HK-2 (cell line): Measurements from ENCODE around the gene OBSCN.

ENCODE experiments used
- DNase-seq: peaks from one replicate; pipeline ENCODE4 v3.0.0-alpha.2; 2018; ENCODE audit not compliant: unreplicated experiment

OBSCN gene

DNA sequence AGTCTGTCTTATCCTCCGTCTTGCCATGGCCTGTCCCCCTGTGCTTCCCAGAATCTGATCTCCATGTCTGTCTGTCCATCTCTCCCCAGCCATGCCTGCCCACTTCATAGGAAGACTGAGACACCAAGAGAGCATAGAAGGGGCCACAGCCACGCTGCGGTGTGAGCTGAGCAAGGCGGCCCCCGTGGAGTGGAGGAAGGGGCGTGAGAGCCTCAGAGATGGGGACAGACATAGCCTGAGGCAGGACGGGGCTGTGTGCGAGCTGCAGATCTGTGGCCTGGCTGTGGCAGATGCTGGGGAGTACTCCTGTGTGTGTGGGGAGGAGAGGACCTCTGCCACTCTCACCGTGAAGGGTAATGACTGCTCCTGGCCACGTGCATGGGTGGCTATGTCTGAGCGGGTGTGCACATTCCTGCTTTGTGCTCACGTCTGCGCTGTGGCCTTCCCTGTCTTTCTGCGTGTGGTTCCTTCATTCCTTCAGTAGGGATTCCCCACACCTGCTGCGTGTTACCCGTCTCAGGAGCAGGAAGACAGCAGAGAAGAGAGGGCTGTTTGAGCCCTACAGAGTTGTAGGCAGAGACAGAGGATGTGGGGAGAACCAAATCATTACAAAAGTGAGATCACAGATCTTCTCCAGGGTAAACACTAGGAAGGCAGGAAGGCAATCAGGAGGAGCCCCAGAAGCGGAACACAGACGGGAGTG lies 80.8 kb downstream of the OBSCN start:
- no peak for DNase-seq

DNA sequence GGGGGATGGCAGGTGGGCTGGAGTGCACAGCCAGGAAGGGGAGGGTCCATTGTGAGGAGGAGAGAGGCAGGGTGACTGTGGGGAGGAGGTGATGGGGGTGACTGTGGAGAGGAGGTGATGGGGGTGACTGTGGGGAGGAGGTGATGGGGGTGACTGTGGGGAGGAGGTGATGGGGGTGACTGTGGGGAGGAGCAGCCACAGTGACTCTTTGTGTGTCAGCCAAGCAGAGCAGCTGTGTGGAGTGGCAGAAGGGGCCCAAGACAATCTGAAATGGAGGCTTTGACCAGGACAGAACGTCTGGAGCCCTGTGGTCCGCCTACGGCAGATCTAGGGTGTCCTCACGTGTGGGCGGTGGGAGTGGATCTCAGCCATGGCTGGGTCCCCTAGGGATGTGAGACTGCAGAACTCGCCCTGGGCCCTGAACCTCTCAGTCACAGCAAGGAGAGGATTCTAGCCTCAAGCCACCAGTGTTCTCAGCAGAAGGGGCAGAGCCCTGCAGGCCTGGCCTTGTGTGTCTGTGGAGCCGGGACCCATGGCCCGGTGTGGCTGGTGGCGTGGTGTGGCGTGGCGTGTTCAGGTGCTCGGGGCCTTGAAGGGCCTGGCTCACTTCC lies 81.5 kb downstream of the OBSCN start:
- DNase-seq: no peak

DNA sequence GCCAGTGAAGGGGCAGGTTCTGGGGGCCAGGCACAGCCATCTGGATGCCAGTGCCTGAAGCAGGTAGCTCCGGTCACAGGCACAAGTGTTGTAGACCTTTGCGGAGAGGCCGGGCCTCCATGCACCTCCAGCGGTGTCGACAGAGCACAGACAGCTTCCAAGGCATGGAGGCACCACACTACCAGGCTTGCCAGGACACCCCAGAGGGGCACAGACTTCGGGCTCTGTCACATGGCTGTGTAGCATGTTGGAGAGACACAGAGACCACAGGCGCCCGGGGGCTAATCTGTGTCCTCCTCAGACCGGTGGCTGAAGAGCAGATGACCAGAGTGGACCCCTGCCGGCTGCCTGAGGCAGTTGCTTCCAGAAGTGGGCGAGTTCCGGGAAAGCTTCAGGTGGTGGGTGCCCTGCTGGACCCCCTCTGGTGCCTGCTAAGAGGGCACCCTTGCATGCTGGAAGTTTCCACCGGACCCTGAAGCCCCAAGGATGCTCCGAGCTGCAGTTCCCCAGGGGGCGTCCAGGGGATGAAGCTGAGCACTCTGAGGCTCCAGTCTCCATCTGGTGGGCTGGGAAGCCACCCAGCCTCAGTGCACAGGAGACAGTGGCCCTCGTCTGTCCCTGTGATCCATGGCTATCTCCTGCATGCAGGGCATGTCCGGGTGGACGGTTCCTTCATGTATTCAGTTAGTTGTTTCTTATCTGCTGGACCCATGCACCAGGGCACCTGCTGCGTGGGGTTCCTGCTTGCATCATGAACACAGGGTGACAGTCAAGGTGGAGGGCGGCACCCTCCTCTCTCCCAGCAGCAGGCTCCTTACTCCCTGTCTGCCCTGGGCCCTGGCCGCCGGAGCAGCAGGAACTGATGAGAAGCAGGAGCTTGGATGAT lies 82.4 kb downstream of the OBSCN start:
- DNase-seq: no peak

DNA sequence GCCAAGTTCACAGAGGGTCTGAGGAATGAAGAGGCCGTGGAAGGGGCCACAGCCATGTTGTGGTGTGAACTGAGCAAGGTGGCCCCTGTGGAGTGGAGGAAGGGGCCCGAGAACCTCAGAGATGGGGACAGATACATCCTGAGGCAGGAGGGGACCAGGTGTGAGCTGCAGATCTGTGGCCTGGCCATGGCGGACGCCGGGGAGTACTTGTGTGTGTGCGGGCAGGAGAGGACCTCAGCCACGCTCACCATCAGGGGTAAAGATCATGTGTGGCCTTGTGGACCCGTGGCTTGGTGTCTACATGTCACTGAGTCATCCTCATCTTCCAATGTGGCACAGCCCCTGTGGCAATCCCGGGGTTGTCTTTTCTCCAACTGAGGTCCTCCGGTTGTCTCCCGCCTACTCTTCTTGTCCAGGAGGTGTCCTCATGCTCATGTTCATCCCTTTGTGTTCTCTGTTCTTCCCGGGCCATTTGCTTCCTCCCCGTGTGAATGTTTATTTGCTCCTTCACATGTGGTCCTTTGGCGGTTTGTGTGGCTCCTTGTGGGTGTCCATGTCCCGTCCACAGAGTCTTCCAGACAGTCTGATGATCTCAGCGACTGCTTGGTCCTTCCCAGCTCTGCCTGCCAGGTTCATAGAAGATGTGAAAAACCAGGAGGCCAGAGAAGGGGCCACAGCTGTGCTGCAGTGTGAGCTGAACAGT lies 84.2 kb downstream of the OBSCN start:
- no peak for DNase-seq

DNA sequence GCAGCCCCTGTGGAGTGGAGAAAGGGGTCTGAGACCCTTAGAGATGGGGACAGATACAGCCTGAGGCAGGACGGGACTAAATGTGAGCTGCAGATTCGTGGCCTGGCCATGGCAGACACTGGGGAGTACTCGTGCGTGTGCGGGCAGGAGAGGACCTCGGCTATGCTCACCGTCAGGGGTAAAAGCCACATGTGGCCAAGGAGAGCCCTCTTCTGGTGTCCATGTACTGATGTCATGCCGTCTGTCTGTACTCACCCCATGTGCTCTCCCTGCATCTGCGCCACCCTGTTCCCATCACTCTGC lies 84.7 kb downstream of the OBSCN start:
- DNase-seq: no peak

DNA sequence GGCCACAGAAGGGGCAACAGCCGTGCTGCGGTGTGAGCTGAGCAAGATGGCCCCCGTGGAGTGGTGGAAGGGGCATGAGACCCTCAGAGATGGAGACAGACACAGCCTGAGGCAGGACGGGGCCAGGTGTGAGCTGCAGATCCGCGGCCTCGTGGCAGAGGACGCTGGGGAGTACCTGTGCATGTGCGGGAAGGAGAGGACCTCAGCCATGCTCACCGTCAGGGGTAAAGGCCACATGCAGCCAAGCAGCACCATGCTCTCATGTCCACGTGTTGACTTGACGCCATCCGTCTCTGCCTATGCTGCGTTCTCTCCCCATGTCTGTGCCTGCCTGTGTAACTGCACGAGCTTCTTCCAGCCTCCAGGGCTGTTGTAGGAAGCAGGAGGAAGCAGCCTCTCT lies 85.5 kb downstream of the OBSCN start:
- no peak for DNase-seq

DNA sequence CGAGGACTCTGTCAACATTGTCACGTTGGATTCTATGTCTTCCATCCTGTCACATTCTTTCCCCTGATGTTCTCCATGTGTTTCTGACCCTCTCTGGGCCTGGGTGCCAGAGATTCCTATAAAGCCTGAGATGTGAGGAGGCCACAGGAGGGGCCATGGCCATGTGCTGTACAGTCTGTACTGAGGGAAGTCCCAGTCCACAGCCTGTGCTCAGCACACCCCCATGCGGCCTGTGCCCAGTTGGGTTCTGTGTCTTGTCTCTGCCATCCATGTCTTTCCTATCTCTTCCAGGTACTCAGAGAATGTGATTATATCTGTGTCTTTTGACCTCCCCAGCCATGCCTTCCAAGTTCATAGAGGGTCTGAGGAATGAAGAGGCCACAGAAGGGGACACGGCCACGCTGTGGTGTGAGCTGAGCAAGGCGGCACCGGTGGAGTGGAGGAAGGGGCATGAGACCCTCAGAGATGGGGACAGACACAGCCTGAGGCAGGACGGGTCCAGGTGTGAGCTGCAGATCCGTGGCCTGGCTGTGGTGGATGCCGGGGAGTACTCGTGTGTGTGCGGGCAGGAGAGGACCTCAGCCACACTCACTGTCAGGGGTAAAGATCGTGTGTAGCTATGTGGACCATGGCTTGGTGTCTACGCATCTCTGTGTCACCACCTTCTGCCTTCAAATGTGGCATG lies 86.1 kb downstream of the OBSCN start:
- DNase-seq: no peak

DNA sequence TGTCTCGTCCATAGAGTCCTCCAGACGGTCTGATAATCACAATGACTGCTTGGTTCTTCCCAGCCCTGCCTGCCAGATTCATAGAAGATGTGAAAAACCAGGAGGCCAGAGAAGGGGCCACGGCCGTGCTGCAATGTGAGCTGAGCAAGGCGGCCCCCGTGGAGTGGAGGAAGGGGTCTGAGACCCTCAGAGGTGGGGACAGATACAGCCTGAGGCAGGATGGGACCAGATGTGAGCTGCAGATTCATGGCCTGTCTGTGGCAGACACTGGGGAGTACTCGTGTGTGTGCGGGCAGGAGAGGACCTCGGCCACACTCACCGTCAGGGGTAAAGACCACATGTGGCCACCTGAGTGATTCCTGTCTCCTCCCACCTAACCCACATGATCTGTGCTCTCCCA lies 86.9 kb downstream of the OBSCN start:
- DNase-seq: no peak

DNA sequence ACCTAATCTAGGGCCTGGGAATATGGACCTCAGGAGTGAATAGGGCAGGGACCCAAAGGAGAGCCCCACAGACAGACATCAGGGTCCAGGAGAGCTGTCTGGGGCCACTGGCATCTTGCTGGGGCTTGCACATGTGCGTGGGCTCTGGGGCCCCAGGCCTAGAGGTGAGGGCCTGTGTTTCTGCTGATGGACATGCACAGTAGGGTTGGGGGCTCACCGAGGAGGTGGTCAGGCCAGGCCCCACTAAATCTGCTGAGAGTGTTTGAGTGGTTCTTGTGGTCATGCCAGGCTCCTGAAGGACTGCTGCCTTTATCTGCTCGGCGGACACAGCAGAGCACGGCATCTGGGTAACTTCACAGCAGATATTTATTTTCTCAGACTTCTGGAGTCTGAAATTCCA lies 87.4 kb downstream of the OBSCN start:
- no peak for DNase-seq

DNA sequence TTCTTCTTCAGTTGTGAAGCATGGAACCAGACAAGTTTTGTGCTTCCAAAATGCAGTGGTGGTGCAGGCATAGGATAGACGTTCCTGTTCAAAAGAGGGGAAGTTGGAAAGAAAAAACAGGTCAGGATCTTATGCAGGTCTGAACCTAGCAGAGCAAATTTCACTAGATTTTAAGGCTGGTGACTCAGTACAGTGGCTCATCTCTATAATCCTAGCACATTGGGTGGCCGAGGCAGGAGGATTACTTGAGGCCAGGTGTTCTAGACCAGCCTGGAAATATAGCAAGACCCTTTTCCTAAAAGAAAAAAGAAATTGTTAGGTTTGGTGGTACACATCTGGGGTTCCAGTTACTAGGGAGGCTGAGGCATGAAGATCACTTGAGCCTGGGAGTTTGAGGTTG lies 88.1 kb downstream of the OBSCN start:
- no peak for DNase-seq

DNA sequence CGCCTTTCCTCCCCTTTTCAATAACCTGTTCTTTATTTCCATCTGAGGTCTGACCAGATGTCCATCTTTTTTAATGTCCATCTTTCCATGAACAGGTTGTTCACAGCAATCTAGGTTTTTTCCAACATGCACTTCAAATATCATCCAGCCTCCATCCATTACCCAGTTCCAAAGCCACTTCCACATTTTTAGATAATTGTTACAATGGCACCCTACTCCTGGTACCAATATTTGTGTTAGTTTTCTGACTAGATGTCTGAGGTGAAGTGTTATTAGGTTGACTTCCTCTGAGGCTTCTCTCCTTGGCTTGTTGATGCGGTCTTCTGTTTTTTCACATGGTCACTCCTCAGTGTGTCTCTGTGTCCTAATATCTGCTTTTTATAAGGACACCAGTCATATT lies 89.4 kb downstream of the OBSCN start:
- DNase-seq: no peak

DNA sequence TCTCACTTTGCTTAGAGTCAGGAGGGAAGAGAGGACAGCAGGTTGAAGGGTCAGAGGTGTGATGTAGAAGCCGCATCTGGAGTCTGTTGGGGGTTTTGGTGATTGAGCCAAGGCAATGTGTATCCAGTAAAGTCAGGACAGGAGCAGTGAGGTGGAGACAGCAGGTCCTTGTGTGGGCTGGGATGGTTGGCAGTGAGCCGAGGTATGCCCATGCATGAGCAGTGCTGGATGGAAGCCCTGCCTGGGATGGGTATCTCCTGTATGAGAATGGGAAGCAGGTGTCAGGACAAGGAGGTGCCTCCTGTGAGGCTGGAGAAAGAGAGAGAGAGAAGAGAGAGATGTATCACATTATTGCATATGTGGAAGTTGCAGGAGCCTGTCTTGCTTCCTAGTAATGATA lies 90.0 kb downstream of the OBSCN start:
- DNase-seq: no peak

DNA sequence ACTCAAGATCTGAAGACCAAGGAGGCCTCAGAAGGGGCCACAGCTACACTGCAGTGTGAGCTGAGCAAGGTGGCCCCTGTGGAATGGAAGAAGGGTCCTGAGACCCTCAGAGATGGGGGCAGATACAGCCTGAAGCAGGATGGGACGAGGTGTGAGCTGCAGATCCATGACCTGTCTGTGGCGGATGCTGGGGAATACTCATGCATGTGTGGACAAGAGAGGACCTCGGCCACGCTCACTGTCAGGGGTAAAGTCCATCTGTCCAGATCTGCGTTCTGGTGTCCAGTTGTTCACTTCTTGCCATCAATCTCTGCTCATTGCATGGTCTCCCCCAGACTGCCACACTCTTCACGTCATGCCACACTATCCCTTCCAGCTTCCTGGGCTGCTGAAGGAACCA lies 90.6 kb downstream of the OBSCN start:
- DNase-seq: no peak

DNA sequence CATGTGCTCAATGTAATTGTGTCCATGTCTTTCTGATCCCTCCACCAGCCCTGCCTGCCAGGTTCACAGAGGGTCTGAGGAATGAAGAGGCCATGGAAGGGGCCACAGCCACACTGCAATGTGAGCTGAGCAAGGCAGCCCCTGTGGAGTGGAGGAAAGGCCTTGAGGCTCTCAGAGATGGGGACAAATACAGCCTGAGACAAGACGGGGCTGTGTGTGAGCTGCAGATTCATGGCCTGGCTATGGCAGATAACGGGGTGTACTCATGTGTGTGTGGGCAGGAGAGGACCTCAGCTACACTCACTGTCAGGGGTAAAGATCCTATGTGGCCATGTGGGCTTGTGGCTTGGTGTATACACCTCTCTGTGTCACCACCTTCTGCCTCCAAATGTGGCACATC lies 91.4 kb downstream of the OBSCN start:
- DNase-seq: no peak

DNA sequence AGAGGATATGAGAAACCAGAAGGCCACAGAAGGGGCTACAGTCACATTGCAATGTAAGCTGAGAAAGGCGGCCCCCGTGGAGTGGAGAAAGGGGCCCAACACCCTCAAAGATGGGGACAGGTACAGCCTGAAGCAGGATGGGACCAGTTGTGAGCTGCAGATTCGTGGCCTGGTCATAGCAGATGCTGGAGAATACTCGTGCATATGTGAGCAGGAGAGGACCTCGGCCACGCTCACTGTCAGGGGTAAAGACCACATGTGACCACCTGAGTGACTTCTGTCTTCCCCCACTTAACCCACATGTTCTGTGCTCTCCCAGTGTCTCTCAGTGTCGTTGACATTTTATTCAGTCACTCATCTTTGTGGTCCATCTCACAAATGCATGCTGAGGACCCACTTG lies 92.1 kb downstream of the OBSCN start:
- DNase-seq: no peak

DNA sequence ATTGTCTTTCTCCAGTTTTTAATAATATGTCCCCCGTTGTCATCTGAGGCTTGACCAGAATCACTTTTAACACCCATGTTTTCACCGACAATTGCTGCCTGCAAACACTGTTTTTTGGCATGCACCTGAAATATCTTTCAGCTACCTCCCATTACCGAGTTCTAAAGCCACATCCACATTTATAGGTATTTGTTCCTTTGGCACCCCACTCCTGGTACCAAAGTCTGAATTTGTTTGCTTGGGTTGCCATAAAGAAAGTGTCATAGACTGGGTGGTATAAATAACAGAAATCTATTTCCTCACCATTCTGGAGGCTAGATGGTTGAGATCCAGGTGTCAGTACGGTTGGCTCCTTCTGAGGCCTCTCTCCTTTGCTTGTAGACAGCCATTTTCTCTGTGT lies 94.2 kb downstream of the OBSCN start:
- no peak for DNase-seq

DNA sequence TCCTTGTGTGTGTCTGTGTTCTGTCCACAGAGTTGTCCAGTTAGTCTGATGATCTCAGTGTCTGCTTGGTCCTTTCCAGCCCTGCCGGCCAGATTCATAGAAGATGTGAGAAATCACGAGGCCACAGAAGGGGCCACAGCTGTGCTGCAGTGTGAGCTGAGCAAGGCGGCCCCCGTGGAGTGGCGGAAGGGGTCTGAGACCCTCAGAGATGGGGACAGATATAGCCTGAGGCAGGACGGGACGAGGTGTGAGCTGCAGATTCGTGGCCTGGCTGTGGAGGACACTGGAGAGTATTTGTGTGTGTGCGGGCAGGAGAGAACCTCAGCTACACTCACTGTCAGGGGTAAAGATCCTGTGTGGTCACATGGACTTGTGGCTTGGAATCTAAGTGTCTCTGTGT lies 95.8 kb downstream of the OBSCN start:
- DNase-seq: no peak

DNA sequence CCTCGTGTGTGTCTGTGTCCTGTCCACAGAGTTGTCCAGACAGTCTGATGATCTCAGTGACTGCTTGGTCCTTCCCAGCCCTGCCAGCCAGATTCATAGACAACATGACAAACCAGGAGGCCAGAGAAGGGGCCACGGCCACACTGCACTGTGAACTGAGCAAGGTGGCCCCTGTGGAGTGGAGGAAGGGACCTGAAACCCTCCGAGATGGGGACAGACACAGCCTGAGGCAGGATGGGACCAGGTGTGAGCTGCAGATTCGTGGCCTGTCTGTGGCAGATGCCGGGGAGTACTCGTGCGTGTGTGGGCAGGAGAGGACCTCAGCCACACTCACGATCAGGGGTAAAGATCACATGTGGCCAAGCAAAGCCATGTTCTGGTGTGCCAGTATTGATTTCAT lies 96.4 kb downstream of the OBSCN start:
- DNase-seq: no peak

DNA sequence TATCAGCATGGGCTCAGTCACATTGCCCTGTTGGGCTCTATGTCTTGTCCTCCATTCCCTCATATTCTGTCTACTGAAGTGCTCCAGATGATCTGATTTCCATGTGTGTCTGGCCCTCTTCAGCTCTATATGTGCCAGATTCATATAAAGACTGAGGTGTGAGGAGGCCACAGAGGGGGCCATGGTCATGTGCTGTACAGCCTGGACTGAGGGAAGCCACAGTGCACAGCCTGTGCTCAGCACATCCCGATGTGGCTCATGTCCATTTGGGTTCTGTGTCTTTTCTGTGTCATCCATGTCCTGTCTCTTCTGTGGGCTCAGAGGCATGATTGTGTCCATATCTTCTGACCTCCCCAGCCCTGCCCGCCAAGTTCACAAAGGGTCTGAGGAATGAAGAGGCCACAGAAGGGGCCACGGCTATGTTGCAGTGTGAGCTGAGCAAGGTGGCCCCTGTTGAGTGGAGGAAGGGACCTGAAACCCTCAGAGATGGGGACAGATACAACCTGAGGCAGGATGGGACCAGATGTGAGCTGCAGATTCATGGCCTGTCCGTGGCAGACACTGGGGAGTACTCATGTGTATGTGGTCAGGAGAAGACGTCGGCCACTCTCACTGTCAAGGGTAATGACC lies 97.0 kb downstream of the OBSCN start:
- no peak for DNase-seq

DNA sequence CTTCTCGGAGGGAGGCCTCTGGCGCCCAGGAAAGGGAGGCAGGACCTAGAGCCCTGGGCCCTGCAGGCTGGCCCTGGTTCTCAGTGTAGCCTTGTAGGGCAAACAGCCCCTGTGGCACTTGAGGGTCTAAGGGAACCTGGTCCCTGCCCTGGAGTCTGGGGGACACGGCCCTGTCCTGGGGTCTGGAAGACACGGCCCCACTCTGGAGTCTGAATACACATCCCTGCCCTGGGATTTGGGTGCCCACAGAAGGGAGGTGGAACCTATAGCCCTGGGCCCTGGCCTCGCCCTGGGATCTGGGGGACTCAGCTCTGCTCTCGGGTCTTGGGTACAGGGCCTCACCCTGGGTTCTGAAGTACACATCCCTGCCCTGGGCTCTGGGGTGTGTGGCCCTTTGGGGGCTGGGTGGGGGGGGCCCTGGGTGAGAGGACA lies 97.9 kb downstream of the OBSCN start:
- no peak for DNase-seq
